Inferior parietal cortex (tissue), 1 donor: ENCODE data around the gene WRAP73.

Source experiments
- DNase-seq: peaks from one replicate; pipeline ENCODE4 v3.0.0-alpha.2; 2016; ENCODE audit errors: extremely low spot score

Gene WRAP73

DNA sequence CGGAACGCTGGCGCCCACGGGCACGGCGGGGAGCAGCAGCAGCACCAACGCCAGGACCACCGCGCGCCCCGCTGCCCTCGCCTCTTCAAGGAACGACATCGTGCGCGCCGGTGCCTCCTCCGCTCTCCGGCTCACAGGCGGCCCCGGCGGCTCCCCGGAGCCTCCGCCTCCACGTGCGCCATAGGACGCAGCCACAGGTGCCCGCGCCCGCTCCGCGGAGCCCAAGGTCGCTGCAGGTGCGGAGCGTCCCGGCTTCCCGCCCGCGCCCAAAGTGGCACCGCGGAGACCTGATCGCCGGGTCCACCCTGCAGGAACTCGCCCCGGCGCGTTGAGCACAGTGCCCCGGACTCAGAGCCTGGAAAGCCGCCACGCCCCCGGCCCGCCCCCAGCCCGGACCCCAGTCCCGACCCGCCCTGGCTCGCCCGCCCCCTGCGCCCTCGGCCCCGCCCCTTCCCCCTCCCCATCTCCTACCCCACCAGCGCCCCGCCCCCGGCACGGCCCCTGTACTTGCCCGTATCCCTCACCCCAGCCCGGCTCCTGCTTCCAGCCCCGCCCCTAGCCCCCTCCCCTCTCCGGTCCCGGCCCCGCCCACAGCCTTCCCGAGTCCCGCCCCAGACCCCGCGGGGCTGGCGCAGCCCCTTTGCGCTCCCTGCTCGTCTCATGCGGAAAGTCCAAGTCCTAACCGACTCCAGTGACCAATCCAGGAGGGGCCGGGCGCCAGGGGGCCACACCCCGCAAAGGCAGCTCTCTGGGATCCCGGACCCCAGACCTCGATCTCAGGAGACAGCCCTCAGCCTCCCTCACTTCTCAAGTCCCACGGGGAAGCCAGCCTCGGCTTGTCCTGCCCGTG, 38.5 kb downstream of the WRAP73 start, which contains the start of gene MEGF6:
MEGF6 (minus strand) TSS at position 339 of the 850 bp plus-strand sequence; CDS start at position 99, 240 bp downstream.
- DNase-seq: no peak

- DNase-seq: no peak
Observed at GRCh38 chr1:3610527-3611169, 39.3 kb downstream of the WRAP73 start.

- DNase-seq: no peak
Observed at GRCh38 chr1:3609769-3610526, 40.0 kb downstream of the WRAP73 start.

GRCh38 chr1:3609016-3609768, 40.7 kb downstream of the WRAP73 start:
- DNase-seq: no peak

DNA sequence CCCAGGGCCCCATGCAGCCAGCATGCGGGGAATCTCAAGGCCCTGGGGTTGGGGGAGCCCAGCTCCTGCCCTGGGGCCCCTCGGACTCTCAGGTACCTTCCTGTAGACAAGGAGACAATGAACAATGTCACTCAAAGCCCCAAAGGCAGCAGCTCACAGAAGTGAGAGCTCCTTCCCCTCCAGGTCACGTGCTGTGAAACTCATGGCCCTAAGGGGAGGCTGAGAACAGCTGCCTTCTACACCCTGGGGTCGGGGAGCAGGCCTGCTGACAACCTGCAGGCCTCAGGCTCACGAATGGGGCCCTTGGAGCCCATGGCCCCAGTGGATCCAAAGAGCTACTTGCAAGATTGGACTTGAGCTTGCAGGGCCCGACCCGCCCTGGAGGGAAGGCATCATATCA, 41.7 kb downstream of the WRAP73 start:
- no peak for DNase-seq

DNA sequence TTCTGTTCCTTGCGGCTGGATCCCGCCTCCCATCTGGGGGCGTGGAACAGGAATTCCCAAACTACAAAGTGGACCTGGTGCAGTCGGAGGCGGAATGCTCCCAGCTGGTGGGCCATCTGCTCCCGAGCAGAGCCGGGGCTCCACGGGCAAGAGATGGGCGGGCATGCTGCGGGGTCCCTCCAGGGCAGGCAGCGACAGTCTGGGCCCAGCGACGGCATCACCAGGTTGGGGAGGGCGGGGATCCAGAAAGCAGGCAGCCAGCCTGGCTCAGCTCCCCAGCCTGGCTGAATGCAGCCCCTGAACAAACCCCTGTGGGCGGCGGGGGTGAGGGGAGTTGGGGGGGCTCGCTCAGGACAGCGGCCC, 42.2 kb downstream of the WRAP73 start:
- DNase-seq: no peak

GRCh38 chr1:3606779-3607702, 42.9 kb downstream of the WRAP73 start:
- no peak for DNase-seq

DNA sequence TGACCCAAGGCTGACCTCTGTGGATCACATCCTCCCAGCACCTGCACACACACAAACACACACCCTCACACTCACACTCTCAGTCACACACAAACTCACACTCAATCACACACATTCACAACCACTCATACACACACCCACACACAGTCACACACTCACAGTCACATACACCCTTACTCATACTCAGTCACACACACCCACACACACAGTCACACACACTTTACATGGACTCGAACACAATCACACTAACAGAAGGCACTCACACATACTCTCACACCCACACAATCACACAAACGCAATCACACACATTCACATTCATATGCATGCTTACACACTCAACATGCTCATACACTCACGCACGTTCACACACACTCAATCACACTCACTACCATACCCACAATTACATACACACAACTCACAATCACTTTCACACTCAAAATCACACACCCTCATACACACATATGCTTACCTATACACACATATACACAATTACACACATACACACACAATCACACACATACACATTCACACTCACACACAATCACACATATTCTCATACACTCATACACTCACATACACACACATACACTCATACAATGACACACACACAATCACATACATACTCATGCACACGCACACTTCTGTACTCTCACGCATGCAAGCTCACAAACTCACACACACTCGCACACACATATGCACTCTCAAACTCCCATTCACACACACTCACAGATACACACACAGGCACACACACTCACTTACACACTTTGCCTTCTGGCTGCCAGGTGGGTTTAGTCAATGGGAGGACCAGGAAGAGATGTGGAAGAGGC, 44.7 kb downstream of the WRAP73 start:
- DNase-seq: no peak

DNA sequence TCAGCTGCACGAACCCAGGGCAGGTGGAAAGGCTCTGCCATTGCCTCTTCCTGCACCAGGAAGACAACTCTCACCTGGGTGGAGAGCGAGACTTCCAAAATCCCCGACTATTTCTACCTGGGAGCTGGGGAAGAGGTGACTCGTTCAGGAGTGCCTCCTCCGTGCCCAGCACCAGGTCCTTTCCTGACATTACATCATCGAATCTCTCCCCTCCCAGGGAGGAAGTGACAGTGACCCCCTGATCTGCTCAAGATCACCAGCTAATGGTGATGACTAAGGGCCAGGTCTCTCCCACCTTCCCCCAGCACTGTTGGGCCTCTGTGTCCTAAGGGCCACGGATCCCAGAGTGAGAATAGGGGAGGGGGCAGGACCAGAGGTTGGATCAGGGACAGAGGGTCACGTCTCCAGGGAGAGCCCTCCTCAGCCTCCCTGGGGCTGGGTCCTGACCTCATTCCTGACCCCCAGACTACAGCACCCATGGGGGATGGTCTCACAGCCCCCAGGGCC, 45.4 kb downstream of the WRAP73 start:
- no peak for DNase-seq

DNA sequence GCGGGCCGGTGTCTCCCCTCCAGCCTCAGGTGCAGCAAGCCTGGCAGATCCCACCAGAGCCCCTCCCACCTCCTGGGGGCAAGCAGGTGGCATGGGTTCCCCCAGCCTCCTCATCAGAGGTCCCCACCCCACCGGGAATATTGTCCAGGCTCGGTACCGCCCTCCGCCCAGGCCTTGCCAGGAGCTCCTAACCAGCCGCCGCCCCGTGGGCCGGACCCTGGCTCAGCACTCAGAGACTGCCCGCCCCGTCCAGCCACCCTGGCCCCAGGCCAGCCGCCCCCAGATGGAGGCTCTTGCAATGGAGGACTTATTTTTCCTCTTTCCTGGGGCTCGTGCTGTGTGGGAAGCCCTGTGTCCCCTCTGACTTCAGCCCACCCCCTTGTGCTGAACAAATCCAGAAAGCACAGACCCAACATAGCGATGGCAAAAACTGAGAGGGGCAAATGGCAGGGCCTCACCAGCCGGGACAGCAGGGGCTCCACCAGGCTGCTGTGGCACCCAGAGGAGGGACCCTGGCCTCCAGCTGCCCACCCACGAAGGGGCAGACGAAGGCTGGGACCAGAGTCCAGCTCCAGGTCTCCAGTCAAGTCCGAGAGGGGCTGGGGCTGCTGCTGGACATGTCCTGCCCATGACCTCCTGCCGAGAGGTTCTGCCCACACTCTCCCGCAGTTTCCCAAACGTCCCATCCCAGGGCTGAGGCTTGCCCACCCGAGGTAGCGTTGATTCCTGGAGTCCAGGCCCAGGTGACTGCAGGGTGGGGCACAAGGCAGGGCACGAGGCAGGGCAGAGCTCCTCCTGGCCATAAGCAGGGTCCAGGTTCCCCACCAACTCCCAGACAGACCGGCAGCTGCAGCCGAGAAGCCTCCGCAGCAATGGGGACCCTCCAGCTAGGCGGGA, 46.1 kb downstream of the WRAP73 start:
- DNase-seq: no peak

DNA sequence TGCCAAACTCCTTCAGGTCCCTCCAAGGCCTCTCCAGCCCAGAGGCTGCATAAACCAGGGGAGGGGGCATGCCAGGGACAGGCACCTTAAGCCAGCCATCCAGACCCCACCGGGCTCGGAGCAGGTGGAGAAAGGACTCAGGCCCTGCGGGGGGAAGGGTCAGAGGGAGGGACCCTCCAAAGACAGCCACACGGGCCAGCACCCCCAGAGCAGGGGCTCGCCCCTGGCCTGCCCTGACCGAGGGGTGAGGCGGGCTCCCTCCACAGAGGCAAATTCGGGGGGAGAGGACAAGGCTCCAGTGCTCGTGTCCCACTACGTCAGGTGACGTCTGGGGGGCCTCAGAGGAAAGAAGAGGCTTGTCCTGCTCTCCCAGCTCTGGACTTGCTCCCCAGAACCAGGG, 46.7 kb downstream of the WRAP73 start:
- no peak for DNase-seq

DNA sequence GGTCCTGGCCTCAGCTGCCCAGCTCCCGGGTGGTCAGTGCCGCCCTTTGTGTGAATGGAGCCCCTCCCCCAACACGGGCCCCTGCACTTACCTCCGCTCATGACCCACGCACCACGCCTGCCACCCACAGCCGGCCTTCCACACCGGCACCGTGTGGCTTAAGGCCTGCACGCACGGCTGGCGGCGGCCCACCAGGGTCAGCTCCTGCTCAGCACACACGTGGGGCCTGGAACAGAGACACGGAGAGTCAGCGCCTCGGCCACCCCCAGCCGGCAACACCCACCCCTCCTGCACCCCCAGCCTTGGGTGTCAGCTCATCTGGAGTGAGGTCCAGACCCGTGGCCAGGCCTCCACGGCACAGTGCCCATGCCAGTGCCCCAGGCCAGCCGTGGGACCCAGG, 47.5 kb downstream of the WRAP73 start:
- no peak for DNase-seq

GRCh38 chr1:3601743-3602142, 48.2 kb downstream of the WRAP73 start:
- DNase-seq: no peak

DNA sequence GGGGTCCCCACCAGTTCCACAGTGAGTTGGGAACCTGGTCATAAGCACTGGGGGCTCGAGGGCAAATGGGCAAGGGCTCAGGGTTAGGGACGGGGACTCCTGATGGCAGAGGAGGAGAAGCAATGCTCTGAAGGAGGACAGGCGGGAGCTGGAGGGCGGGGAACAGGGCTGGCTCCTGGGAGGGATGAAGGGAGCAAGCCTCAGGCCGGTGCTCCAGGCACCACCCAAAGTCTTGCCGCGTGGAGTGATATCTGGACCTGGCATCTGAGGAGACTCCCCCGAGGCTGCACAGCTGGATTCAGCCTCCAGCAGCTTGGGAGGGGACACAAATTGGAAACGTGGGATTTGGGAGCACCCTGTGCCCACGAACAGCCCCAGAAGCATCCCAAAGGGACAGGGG, 49.5 kb downstream of the WRAP73 start:
- DNase-seq: no peak

- DNase-seq: no peak
Observed at GRCh38 chr1:3599816-3600215, 50.1 kb downstream of the WRAP73 start.

GRCh38 chr1:3599286-3599811, 50.6 kb downstream of the WRAP73 start:
- no peak for DNase-seq

DNA sequence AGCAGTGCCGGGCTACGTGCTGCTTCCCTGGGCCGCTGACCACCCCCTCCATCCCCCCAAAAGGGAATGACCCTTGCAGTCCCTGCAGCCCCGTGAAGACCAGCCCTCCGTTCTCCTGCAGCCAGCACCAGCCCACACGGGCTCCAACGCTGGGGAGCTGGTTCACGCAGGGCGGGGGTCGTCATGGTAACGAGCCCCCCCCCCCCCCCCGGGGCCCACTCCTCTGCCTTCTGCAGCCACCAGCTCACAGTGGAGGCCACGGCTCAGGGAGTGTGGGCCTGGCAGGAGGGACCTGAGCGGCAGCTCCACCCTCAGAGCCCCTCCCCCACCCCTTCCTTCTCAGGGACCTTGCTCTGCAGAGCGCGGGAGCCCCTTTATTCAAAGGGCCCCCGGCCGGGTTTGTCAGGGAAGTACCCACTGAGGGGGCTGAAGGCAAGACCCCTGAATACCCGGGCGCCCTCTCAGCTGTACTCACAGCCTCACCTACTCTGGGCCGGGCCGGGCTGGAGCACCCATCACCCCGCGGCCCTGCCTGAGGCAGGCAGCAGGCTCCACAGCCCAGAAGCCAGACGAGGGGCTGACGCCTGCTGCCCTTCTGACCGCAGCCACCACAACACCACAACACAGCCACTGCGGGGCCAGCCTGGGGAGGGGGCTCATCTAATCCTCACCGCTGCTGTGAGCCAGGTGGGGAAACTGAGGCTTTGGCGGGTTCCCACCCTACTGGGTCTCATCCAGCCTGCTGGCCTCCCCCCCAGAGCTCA, 51.2 kb downstream of the WRAP73 start:
- DNase-seq: no peak
